MCF 10A (cell line): Measurements from ENCODE around the gene TRAPPC2L. TPM values are rescaled to one million over a fixed set of nuclear protein-coding genes. Genes with fewer than 3 reads are reported as not detected.

Source experiments
- BruUV-seq: library from RNA; stranded (reverse); fragments of 400-500 nt; replicated peaks from 2 replicates; lab custom pipeline; 2021; lab: Mats Ljungman, UMichigan
- CTCF ChIA-PET: fragments of 300-600 bp; sonication (Branson Sonifier 250); formaldehyde crosslinking; extraction: SDS; loops from one replicate; lab custom pipeline; 2021; ENCODE audit warnings: antibody characterized with exemption, inconsistent platforms; lab: Yijun Ruan, JAX
- POLR2A ChIA-PET: fragments of 300-600, 350-650 bp; sonication (Branson Sonifier 250); formaldehyde crosslinking; extraction: SDS; loops from one replicate; lab custom pipeline; 2020; ENCODE audit warnings: antibody characterized with exemption, inconsistent platforms; lab: Yijun Ruan, JAX
- DNase-seq: peaks from one replicate; pipeline ENCODE4 v3.0.0-alpha.2; 2018; ENCODE audit not compliant: unreplicated experiment
- H3K27ac Mint-ChIP-seq: one replicate; pipeline ENCODE4 v1.8.0; 2022; ENCODE audit warnings: mild to moderate bottlenecking, low read depth, mixed read lengths; ENCODE audit not compliant: unreplicated experiment
- H3K27me3 Mint-ChIP-seq: one replicate; pipeline ENCODE4 v1.8.0; 2022; ENCODE audit warnings: mixed read lengths; ENCODE audit not compliant: insufficient read depth, unreplicated experiment
- H3K36me3 Mint-ChIP-seq: one replicate; pipeline ENCODE4 v1.8.0; 2022; ENCODE audit warnings: mild to moderate bottlenecking, moderate library complexity, mixed read lengths; ENCODE audit not compliant: insufficient read depth, unreplicated experiment
- H3K4me1 Mint-ChIP-seq: one replicate; pipeline ENCODE4 v1.8.0; 2022; ENCODE audit warnings: mixed read lengths; ENCODE audit not compliant: insufficient read depth, unreplicated experiment
- H3K4me3 Mint-ChIP-seq: one replicate; pipeline ENCODE4 v1.8.0; 2022; ENCODE audit warnings: mild to moderate bottlenecking, moderate library complexity, mixed read lengths; ENCODE audit not compliant: unreplicated experiment
- H3K9me3 Mint-ChIP-seq: one replicate; pipeline ENCODE4 v1.8.0; 2022; ENCODE audit warnings: mixed read lengths; ENCODE audit not compliant: unreplicated experiment
- CTCF ChIP-seq: fragments of 200-600 bp; IDR thresholded peaks from one replicate; pipeline ENCODE4 v1.8.0; 2022; ENCODE audit warnings: antibody characterized with exemption, mild to moderate bottlenecking; ENCODE audit not compliant: unreplicated experiment
- intact Hi-C: fragments of 100-400 bp; cut with micrococcal nuclease; formaldehyde crosslinking; loops from 2 replicates; pipeline ENCODE4 v1.14.1; 2022
- total RNA-seq: library from RNA; stranded (reverse); gene quantifications from 2 replicates; pipeline ENCODE4 v1.2.3, GENCODE V29; 2022

The TRAPPC2L gene
- total RNA-seq, 1 experiment from 2014 or later, result 35.6 TPM

- H3K27me3 Mint-ChIP-seq, result peaks cover 21% of the 10 kb centered on the region
- POLR2A ChIA-PET, result interaction anchor here (2.7 kb wide), 1 partner anchor 24 kb away, joined by 8 read pairs; the partner anchor contains the start of genes GALNS and TRAPPC2L
- CTCF ChIA-PET, result interaction anchor here (0.5 to 1.8 kb wide), 3 partner anchors 24 to 1835 kb away, joined by 3 to 4 read pairs (median 3); partner anchors contain the start of gene TRAPPC2L
- intact Hi-C loops, result no loop called here
- TF ChIP-seq CTCF, result no peak
- no peak overlapping the region for H3K27ac Mint-ChIP-seq
- BruUV-seq, result no TSS peak
- H3K4me1 Mint-ChIP-seq, result peaks cover 13% of the 10 kb centered on the region
- DNase-seq, result no peak
- H3K36me3 Mint-ChIP-seq, result no peaks in the 10 kb centered on the region
- no peak overlapping the region for H3K4me3 Mint-ChIP-seq
- no peaks in the 10 kb centered on the region for H3K9me3 Mint-ChIP-seq
Observed at GRCh38 chr16:88881007-88881615, 24.2 kb downstream of the TRAPPC2L start.

- TF ChIP-seq CTCF, result no peak
- no peak overlapping the region for H3K4me3 Mint-ChIP-seq
- H3K36me3 Mint-ChIP-seq, result no peaks in the 10 kb centered on the region
- DNase-seq, result no peak
- H3K27ac Mint-ChIP-seq, result no peak overlapping the region
- BruUV-seq, result no TSS peak
- peaks cover 14% of the 10 kb centered on the region for H3K27me3 Mint-ChIP-seq
- POLR2A ChIA-PET, result no interaction called here
- CTCF ChIA-PET, result interaction anchor here (0.7 to 1.8 kb wide), 2 partner anchors 25 to 1836 kb away, joined by 3 to 4 read pairs; partner anchors contain the start of gene TRAPPC2L
- peaks cover 13% of the 10 kb centered on the region for H3K4me1 Mint-ChIP-seq
- intact Hi-C loops, result no loop called here
- no peaks in the 10 kb centered on the region for H3K9me3 Mint-ChIP-seq
Observed at GRCh38 chr16:88881675-88882357, 24.9 kb downstream of the TRAPPC2L start.

GRCh38 chr16:88882358-88883030, 25.6 kb downstream of the TRAPPC2L start:
- intact Hi-C loops, result no loop called here
- no peak for TF ChIP-seq CTCF
- ChIA-PET POLR2A (no interaction called here), CTCF (interaction anchor here (1.8 kb wide), 1 partner anchor 25 kb away, joined by 4 read pairs; the partner anchor contains the start of gene TRAPPC2L)
- Mint-ChIP-seq H3K27ac (no peak overlapping the region), H3K4me3 (no peak overlapping the region), H3K9me3 (no peaks in the 10 kb centered on the region), H3K36me3 (no peaks in the 10 kb centered on the region), H3K4me1 (peaks cover 13% of the 10 kb centered on the region), H3K27me3 (peaks cover 7% of the 10 kb centered on the region)
- no peak for DNase-seq
- BruUV-seq, result no TSS peak
